CD4-positive, alpha-beta T cell treated with Interleukin-10 for 1 hour (primary cell): ENCODE results near the gene UGT3A2.
"Not testable (repeated sequence)": the region's sequence is repeated elsewhere in the genome, so short reads cannot be mapped to it uniquely, and the experiment has no call there.

ENCODE experiments used
- DNase-seq: peaks from one replicate; pipeline ENCODE4 v3.0.0-alpha.2; 2020

Gene UGT3A2

GRCh38 chr5:36052538-36052937 lies 14.1 kb downstream of the UGT3A2 start:
- no peak for DNase-seq

- no peak for DNase-seq
These were observed 16.7 kb downstream of the UGT3A2 start for GRCh38 chr5:36049949-36050348.

GRCh38 chr5:36047384-36048160 lies 19.1 kb downstream of the UGT3A2 start:
- no peak for DNase-seq

GRCh38 chr5:36045895-36046294 lies 20.8 kb downstream of the UGT3A2 start:
- no peak for DNase-seq

GRCh38 chr5:36041537-36041845 lies 25.2 kb downstream of the UGT3A2 start:
- DNase-seq: no peak

- DNase-seq: no peak
These were observed 25.8 kb downstream of the UGT3A2 start for GRCh38 chr5:36040651-36041536.

GRCh38 chr5:36035696-36036095 lies 31.0 kb downstream of the UGT3A2 start:
- no peak for DNase-seq

GRCh38 chr5:36034536-36035134 lies 32.0 kb downstream of the UGT3A2 start:
- not testable (repeated sequence) for DNase-seq

GRCh38 chr5:36033486-36033885 lies 33.2 kb downstream of the UGT3A2 start:
- DNase-seq: no peak

- no peak for DNase-seq
These were observed 33.6 kb downstream of the UGT3A2 start for GRCh38 chr5:36033047-36033446.

GRCh38 chr5:36031223-36031622 lies 35.5 kb downstream of the UGT3A2 start:
- DNase-seq: no peak

DNA sequence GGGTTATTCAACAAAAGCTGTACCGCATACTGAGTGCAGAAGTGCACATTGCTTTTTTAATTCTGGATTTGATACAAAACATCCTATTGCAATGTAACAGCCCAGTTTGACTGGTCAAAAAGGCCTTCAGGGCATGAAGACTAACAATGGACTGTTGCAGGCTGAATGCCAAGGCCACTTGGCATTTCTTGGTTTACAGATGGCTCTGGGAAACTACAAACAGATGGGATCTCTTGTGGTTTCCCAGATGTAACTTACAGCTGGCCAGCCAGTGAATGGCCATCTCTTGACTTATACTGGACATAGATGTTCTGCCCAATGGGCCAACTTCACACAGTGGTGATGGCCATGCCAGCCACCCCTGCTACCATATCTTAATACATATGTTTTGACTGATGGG lies 36.8 kb downstream of the UGT3A2 start:
- DNase-seq: no peak

GRCh38 chr5:36028816-36029465 lies 37.7 kb downstream of the UGT3A2 start:
- DNase-seq: no peak

DNA sequence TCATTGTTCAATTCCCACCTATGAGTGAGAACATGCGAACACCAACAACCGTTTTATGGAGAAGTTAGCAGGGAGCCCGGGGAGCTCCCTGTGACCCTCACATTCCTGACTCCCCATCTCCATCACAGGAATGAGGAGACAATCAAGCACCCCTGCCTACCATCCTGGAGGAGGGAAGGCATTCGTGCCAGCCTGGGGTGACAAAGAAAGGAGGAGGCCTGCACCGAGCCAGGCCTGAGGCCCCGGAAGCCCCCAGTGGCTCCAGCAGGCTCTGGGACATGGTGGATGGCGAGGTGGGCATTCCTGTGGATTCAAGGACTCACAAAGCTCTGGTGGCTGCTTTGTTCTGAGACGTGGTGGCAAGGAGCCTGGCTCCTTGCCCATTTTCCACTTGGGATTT lies 39.0 kb downstream of the UGT3A2 start:
- DNase-seq: no peak

DNA sequence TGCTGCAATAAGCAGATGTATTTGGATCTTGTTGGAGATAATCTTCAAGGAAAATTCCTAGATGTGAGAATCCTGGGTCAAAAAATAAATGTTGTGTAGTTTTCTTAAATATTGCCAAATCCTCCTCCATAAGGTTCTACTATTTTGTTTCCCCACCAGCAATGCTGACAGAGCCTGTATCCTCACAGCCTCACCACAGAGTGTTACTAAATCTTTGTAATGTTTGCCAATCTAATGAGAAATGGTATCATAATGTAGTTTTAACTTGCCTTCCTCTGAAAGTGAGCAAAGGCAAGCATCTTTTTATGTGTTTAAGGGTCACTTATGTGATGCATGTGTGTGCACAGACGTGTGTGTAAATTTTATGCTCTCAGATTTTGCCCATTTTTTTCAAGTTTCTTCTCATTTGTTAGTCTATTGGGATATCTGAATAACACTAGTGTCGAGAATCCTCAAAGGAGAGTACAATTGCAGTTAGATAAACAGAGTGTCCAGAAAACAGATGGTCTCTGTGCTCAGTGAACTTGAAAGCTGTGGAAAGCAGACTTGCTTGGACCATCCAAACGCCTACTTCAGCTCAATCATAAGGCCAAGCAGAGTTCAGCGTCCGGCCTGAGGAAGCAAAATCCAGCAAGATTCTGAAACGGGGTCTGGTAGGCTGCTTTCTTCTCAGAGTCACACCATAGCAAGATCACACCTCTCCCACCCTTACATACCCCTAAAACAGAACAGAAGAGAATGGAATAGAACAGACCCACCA lies 39.8 kb downstream of the UGT3A2 start:
- DNase-seq: no peak

- not testable (repeated sequence) for DNase-seq
These were observed 44.4 kb downstream of the UGT3A2 start for GRCh38 chr5:36022246-36022645.

GRCh38 chr5:36019584-36019983 lies 47.1 kb downstream of the UGT3A2 start:
- DNase-seq: not testable (repeated sequence)

GRCh38 chr5:36017622-36018021 lies 49.1 kb downstream of the UGT3A2 start:
- DNase-seq: no peak

GRCh38 chr5:36017004-36017403 lies 49.7 kb downstream of the UGT3A2 start:
- no peak for DNase-seq

DNA sequence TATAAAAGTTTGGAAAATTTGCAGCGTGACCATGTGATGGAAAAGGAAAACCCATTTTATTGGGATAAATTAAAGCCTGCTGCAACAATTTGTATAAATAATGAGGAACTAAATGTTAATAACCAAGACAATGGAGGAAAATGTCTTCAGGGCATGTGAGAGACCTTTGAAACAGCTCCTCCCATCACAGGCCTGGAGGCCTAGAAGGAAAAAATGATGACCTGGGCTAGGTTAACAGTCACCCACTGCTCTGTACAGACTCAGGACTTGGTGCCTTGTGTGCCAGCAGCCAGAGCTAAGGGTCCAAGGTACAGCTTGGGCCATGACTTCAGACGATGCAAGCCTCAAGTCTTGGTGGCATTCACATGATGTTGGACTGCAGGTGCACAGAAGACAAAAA lies 53.5 kb downstream of the UGT3A2 start:
- no peak for DNase-seq

DNA sequence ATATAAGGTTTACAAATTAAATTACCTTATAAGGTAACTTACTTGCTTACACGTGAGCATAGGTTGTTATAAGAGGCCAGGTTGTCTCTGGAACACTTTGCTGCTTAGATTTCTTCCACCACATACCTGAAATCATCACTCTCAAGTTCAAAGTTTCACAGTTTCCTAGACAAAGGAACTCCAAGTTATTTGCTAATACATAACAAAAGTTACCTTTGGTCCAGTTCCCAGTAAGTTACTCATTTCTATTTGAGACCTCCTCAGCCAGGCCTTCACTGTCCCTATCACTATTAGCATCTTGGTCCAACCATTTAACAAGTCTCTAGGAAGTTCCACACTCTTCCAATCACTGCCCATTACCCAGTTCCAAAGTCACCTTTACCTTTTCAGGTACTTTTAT lies 57.0 kb downstream of the UGT3A2 start:
- no peak for DNase-seq

- DNase-seq: no peak
These were observed 59.3 kb downstream of the UGT3A2 start for GRCh38 chr5:36007366-36007765.

DNA sequence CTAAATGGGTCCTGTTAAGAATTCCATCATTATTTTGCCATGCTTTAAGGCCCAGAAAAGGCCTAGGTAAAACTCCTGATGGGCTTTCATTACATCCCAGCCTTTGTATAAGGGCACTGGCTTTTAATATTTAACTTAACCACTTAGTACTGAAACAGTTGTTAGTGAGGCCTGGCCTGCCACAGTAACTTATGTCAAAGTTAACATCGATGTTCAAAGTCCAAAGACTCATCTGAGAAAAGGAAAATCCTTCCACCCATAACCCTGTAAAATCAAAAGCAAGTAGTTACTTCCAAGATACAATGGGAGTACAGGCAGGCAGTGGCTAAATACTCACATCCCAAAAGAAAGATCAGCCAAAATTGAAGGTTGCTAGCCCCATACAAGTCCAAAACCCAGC lies 60.5 kb downstream of the UGT3A2 start:
- DNase-seq: no peak
